GM23248 (cell line): ENCODE data around the gene FAM216B.

Source experiments
- EZH2 ChIP-seq: fragments of 200-600 bp; sonication (generic); IDR thresholded peaks from 2 replicates; pipeline ENCODE4 v1.6.1; 2018; ENCODE audit warnings: antibody characterized with exemption, mild to moderate bottlenecking; ENCODE audit not compliant: insufficient read depth, poor library complexity, severe bottlenecking
- EZH2phosphoT487 ChIP-seq: fragments of 200-600 bp; sonication (generic); IDR thresholded peaks from 2 replicates; pipeline ENCODE4 v1.6.1; 2018; ENCODE audit warnings: antibody characterized with exemption, moderate library complexity, mild to moderate bottlenecking, low read depth; ENCODE audit not compliant: insufficient read depth

DNA sequence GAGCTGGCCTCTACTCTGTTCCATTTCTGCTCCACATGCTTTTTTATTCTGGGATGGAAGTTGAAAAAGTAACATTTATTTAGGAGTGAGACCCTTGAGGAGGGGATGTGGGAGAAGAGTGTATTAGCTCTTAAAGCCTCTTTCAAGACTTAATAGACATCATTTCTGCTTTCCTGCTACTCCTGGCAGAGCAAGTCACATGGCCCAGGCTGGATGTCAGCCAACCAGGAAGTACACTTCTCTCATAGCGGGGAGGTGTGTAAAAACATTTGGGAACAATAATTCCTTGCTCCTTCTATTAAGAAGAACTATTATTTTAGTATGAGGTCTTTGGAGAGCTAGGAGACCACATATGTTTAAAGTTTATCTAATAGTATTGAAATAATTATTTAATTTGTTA, 40.6 kb upstream of the FAM216B start:
- no peak for TF ChIP-seq EZH2phosphoT487
- no peak for TF ChIP-seq EZH2
